Measurements from ENCODE around the gene SRGAP3. TPM values are rescaled to one million over a fixed set of nuclear protein-coding genes. Genes with fewer than 3 reads are reported as not detected.

SRGAP3 gene
- total RNA-seq, 4 donors from 2014 or later: 2.4 to 35.5 (median 8.2) TPM

GRCh38 chr3:9072667-9073009, 176.8 kb downstream of the SRGAP3 start:
- Histone ChIP-seq H3K27ac (no peak overlapping the region), H3K4me3 (no peak overlapping the region), H3K36me3 (no peaks in the 10 kb centered on the region), H3K4me1 (no peaks in the 10 kb centered on the region), H3K27me3 (no peaks in the 10 kb centered on the region), H3K9me3 (no peaks in the 10 kb centered on the region)
- intact Hi-C loops (cut with DNase I; ENCODE audit: low total_unique reads): no loop called here
- no peak for DNase-seq
- TF ChIP-seq, protein P1, sequence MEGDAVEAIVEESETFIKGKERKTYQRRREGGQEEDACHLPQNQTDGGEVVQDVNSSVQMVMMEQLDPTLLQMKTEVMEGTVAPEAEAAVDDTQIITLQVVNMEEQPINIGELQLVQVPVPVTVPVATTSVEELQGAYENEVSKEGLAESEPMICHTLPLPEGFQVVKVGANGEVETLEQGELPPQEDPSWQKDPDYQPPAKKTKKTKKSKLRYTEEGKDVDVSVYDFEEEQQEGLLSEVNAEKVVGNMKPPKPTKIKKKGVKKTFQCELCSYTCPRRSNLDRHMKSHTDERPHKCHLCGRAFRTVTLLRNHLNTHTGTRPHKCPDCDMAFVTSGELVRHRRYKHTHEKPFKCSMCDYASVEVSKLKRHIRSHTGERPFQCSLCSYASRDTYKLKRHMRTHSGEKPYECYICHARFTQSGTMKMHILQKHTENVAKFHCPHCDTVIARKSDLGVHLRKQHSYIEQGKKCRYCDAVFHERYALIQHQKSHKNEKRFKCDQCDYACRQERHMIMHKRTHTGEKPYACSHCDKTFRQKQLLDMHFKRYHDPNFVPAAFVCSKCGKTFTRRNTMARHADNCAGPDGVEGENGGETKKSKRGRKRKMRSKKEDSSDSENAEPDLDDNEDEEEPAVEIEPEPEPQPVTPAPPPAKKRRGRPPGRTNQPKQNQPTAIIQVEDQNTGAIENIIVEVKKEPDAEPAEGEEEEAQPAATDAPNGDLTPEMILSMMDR (IDR thresholded peaks at IDR 0.05): no peak
- TF ChIP-seq POLR2A (IDR thresholded peaks at IDR 0.05): no peak

DNA sequence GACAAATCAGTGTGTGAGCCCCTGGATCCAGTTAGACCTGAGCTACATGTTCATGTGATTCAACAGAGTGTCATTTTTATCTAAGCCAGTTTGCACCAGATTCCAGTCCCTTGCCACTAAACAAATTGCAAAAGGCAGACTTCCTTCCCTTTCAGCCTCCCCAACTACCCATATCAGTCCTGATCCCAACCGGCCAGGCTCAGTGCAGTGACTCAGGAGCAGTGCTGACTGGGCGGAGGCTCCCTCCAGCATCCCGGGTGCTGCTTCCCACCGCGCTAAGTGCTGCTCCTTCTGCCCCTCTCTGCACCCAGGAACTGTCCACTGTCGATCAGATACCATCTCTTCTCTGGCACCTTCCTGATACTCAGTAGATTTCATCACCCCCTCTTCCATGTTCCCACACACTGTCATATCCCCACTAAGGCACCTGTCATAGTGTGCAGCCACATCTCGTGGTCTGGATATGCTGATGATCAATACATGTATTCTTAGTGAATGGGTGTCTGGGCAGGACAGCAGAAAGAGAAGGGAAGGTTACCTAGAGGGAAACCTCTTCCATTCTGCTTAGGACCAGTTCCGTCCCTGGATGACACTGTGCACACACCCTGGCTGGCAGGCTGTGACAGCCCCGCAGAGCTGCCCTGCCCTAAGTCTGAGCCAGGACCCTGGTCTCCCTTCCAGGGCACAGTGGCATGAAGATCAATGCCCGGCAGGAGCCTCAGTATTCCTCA, 177.3 kb downstream of the SRGAP3 start:
- Histone ChIP-seq H3K27me3 (no peaks in the 10 kb centered on the region), H3K4me3 (no peak overlapping the region), H3K36me3 (no peaks in the 10 kb centered on the region), H3K4me1 (no peaks in the 10 kb centered on the region), H3K9me3 (no peaks in the 10 kb centered on the region), H3K27ac (no peak overlapping the region)
- intact Hi-C loops (cut with DNase I; ENCODE audit: low total_unique reads): no loop called here
- DNase-seq: no peak
- TF ChIP-seq POLR2A (IDR thresholded peaks at IDR 0.05): no peak
- TF ChIP-seq, protein P1 (IDR thresholded peaks at IDR 0.05): no peak

- DNase-seq: no peak
- no peaks in the 10 kb centered on the region for H3K9me3 ChIP-seq
- no peaks in the 10 kb centered on the region for H3K36me3 ChIP-seq
- H3K27me3 ChIP-seq: no peaks in the 10 kb centered on the region
- intact Hi-C loops (cut with DNase I; ENCODE audit: low total_unique reads): no loop called here
- TF ChIP-seq, protein P1 (IDR thresholded peaks at IDR 0.05): no peak
- TF ChIP-seq POLR2A (IDR thresholded peaks at IDR 0.05): no peak
- no peak overlapping the region for H3K4me3 ChIP-seq
- no peaks in the 10 kb centered on the region for H3K4me1 ChIP-seq
- no peak overlapping the region for H3K27ac ChIP-seq
Measured at GRCh38 chr3:9070961-9071360, 178.5 kb downstream of the SRGAP3 start.

- no peaks in the 10 kb centered on the region for H3K36me3 ChIP-seq
- intact Hi-C loops (cut with DNase I; ENCODE audit: low total_unique reads): loop anchor here (10.0 kb wide), 1 partner anchor 75 kb away; no protein-coding TSS in a partner anchor
Measured at GRCh38 chr3:9069971-9070370, 179.5 kb downstream of the SRGAP3 start.

GRCh38 chr3:9068051-9068450, 181.4 kb downstream of the SRGAP3 start:
- intact Hi-C loops (cut with DNase I; ENCODE audit: low total_unique reads): loop anchor here (10.0 kb wide), 1 partner anchor 73 kb away; no protein-coding TSS in a partner anchor
- H3K27me3 ChIP-seq: no peaks in the 10 kb centered on the region
- H3K27ac ChIP-seq: peak overlapping the region in 1 of 2 donors; percentile 49
- no peaks in the 10 kb centered on the region for H3K4me1 ChIP-seq
- no peaks in the 10 kb centered on the region for H3K36me3 ChIP-seq
- H3K4me3 ChIP-seq: no peak overlapping the region
- TF ChIP-seq POLR2A (IDR thresholded peaks at IDR 0.05): no peak
- TF ChIP-seq, protein P1 (IDR thresholded peaks at IDR 0.05): no peak
- DNase-seq: no peak
- no peaks in the 10 kb centered on the region for H3K9me3 ChIP-seq

More at GRCh38 chr3:9069971-9070370, 179.5 kb downstream of the SRGAP3 start:
- Histone ChIP-seq H3K4me1 (no peaks in the 10 kb centered on the region), H3K9me3 (no peaks in the 10 kb centered on the region), H3K27me3 (no peaks in the 10 kb centered on the region), H3K27ac (no peak overlapping the region), H3K4me3 (no peak overlapping the region)
- no peak for TF ChIP-seq POLR2A (IDR thresholded peaks at IDR 0.05)
- TF ChIP-seq, protein P1 (IDR thresholded peaks at IDR 0.05): no peak
- no peak for DNase-seq

Data from uterus (tissue), 4 donors.